NCI-H345 treated with DMSO at 0.1 percent for 48 hours (cell line): ENCODE data around the gene UAP1L1.
"Not testable (repeated sequence)": the region's sequence is repeated elsewhere in the genome, so short reads cannot be mapped to it uniquely, and the experiment has no call there.

Experiments
- DNase-seq: peaks from one replicate; lab custom pipeline; 2025; ENCODE audit not compliant: unreplicated experiment; lab: John Stamatoyannopoulos, UW

UAP1L1 gene

DNA sequence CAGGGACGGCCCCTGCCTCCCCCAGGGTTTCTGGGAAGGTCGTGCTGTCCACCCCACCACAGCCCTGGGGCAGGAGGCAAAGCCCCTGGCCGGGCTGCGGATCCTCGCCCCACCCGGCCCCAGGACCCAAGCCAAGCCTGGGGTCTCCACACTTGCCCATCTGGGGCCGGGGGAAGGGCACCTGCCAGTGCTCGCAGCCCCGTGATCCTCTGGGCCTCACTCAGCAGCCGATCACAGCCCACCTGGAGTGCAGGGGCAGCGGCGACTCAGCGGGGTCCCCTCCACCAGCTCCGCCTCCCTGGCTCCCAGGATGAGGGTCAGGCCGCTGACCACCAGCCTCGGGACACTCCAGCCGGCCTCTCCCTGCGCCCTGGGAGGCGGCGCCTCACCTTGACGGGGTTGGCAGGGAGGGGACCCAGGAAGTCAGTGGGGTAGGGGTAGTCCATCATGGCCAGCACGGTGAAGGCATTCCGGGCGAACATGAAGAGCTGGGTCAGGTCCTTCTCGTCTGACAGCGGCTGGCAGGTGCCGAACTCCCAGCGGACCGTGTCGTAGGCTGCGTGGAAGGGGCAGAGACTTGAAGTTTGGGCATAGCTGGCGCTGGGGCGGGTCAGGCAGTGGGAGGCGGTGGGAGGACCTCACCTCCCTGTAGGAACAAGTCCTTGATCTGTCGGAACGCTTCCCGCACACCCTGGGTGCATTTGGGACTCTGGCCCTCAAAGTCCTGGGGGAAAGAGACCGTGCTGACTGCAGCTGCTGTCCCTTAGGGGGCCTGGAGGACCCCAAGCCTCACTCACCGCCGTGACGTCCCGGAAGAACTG is 35.5 kb downstream of the UAP1L1 start:
- DNase-seq: no peak

DNA sequence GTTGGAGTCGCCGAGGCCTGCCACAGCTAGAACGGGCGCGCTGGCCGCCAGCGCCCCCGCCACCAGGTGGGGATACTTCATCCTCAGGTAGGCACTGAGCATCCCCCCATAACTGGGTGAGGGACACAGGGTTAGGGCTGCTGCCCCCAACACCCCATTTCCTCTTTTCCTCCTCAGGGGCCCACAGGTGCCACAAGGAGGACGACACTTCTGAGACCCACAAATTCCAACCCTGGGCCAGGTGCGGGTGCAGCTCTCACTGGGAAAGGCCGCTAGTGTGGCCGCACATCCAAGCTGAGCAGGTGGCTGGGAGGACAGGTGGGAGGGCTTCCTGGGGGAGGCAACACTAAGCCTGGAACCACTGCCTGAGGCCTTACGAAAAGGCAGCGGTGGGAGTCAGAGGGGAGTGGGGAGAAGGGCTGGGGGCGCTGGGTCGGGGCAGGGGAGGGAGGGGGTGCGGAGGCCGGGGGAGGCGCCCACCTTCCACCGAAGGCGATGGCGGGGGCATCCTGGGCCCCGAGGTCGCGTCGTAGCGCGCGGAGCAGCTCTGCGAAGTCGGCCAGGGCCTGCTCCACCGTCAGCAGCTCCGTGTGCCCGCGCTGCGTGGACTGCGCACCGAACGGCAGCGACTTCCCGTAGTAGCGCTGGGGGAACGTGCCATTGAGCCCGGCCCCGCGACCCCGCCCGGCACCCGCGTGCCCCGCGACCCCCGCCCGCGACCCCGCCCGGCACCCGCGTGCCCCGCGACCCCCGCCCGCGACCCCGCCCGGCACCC is 36.3 kb downstream of the UAP1L1 start:
- no peak for DNase-seq

GRCh38 chr9:137114220-137114612 is 36.9 kb downstream of the UAP1L1 start:
- DNase-seq: no peak

DNA sequence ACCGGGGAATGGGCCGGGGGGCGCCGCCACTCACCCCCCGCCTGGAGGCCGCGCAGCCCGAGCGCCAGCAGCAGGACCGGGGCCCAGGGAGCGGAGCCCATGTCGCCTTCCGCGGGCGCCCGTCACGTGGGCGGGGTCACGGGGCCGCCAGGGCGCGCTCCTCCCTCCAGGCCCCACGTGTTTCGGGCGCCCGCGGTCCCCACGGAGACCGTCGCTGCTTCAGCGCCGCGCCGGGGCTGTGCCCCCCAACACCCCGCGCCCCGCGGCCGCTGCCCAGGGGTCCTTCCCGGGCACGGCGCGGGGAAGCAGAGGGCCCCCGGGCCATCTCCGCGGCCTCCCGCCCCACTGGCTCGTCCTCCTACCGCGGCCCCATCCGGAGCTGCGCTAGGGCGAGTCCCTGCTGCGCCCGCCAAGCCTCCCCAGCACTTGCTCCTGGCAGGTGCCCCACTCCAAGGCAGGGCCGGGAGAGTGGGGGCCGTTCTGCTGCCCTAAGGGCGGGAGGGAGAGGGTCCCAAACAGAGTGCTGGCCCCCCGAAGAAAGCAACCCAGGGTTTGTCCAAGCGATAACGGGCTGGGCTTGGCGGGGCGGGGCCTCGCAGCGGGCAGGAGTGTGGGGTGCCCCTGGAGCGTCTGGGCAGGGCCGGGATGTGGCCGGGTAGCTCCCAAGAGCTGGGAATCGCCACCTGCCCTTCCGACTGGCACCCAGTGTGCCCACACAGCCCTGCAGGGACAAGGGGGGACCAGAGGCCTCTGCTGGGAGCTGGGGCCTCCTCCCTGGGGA is 37.5 kb downstream of the UAP1L1 start, which contains the start of gene DPP7:
Gene DPP7 (minus strand): TSS at position 121 of the 781 bp plus-strand sequence. CDS start 20 bp downstream, at position 101.
- DNase-seq: peak; percentile 20

DNA sequence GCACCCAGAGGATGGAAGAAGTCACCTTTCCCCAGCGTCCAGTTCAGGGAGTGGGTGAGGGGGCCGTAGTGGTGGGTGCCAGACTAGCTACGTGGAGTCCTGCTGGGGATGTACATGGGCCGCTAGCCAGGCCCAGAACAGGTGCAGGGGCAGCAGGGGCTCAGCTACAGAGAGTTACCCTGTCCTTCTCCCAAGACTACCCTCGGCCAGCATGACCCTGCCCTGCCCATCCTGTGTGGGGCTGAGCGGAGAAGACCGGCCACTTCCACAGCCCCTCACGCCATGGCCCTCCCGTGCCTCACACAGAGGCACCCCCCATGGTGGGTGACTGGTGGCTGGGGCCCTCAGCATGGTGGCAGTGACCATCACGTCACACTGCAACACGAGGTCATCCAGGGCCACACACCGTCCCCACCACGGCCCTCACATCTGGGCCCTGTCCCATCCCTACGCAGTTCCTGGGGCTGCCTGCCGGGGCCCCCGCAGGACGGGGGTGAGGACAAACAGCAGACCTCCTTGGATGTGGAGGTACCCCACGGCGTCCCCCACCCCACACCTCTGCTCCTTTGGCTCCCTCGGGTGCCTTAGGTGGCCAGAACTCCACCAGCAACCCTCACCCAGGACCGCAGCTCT is 38.2 kb downstream of the UAP1L1 start:
- no peak for DNase-seq

DNA sequence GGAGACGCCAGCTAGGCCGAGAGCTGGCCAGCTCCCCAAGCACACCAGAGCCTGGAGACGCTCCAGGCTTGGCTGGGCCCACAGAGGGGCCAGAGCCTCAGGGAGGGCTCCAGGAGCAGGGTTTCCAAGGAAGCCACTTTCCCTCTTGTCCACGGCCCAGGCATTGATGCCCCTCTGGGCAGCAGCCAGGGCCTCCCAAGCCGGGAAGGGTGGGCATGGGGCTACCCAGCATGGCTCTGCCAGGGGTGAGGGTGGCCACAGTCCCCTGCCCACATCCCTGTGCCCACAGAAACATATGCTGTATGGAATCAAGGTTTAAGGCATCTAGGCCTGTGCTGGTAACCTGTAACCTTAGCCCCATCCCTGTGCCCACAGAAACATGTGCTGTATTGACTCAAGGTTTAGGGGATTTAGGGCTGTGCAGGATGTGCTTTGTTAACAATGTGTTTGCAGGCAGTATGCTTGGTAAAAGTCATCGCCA is 38.8 kb downstream of the UAP1L1 start:
- DNase-seq: no peak

DNA sequence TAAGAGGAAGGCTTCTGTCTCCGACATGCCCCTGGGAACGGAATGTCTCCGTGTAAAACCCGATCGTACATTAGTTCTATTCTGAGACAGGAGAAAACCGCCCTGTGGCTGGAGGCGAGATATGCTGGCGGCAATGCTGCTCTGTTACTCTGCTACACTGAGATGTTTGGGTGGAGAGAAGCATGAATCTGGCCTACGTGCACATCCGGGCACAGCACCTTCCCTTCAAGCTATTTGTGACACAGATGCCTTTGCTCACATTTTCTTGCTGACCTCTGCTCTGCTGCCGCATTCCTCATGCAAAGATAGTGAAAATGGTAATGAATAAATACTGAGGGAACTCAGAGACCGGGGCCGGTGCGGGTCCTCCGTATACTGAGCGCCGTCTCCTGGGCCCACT is 39.4 kb downstream of the UAP1L1 start:
- no peak for DNase-seq

GRCh38 chr9:137117269-137117731 is 40.0 kb downstream of the UAP1L1 start:
- DNase-seq: no peak

GRCh38 chr9:137118092-137118603 is 40.8 kb downstream of the UAP1L1 start:
- DNase-seq: not testable (repeated sequence)

DNA sequence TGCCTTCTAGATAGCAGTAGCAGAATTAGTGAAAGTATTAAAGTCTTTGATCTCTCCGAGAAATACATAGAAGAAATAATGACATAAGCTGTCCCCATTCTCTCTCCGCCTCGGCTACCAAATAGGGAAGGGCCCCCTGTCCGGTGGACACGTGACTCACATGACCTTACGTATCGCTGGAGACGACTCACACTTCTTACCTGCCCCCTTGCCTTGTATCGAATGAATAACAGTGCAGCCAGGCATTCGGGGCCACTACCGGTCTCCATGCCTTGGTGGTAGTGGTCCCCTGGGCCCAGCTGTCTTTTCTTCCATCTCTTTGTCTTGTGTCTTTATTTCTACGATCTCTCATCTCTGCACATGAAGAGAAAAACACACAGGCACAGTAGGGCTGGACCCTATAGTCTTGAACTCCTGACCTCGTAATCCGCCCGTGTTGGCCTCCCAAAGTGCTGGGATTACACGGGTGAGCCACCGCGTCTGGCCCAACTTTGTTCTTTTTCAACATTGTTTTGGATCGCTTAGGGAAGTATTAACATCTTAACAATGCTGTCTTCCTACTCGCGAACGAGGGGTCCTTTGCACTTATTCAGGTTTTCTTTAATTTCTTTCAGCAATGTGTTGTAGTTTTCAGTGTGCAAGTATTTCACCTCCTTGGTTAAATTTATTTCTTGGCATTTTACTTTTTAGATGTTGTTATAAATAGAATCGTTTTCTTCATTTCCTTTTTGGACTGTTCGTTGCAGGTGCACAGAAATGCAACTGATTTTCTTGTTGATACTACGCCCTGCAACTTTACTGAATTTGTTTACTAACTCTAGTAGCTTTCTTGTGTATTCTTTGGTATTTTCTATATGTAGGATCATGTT is 44.8 kb downstream of the UAP1L1 start:
- not testable (repeated sequence) for DNase-seq

DNA sequence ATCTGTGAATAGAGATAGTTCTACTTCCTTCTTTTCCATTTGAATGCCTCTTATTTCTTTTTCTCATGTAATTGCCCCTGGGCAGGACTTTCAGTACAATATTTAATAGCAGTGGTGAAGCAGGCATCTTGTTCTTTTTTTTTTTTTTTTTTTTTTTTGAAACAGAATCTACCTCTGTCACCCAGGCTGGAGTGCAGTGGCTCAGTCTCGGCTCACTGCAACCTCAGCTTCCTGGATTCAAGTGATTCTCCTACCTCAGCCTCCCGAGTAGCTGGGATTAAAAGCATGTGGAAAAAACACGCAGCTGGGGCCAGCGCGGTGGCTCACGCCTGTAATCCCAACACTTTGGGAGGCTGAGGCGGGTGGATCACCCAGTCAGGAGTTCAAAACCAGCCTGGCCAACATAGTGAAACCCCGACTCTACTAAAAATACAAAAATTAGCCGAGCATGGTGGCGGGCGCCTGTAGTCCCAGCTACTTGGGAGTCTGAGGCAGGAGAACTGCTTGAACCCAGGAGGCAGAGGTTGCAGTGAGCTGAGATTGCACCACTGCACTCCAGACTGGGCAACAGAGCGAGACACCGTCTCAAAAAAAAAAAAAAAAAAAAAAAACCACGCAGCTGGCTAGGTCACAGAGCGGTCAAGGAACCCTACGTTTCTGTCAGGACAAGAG is 45.6 kb downstream of the UAP1L1 start:
- not testable (repeated sequence) for DNase-seq

DNA sequence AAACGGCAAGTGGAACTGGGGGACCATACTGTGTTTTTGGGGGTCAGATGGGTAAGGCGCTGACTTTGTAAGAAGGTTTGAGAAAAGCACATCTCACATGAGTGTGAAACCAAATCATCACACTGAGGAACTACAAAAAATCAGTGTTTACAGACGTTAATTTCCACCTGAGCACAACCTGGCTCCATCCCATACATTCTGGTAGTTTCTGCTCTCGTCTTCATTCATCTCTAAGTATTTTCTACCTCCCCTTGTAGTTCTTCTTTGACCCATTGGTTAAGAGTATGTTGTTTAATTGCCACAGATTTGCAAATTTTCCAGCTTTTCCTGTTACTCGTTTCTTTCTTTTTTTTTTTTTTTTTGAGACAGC is 46.1 kb downstream of the UAP1L1 start:
- no peak for DNase-seq

- DNase-seq: not testable (repeated sequence)
Measured at GRCh38 chr9:137123952-137124462, 46.7 kb downstream of the UAP1L1 start.

- DNase-seq: no peak
Measured at GRCh38 chr9:137126786-137127185, 49.5 kb downstream of the UAP1L1 start.

DNA sequence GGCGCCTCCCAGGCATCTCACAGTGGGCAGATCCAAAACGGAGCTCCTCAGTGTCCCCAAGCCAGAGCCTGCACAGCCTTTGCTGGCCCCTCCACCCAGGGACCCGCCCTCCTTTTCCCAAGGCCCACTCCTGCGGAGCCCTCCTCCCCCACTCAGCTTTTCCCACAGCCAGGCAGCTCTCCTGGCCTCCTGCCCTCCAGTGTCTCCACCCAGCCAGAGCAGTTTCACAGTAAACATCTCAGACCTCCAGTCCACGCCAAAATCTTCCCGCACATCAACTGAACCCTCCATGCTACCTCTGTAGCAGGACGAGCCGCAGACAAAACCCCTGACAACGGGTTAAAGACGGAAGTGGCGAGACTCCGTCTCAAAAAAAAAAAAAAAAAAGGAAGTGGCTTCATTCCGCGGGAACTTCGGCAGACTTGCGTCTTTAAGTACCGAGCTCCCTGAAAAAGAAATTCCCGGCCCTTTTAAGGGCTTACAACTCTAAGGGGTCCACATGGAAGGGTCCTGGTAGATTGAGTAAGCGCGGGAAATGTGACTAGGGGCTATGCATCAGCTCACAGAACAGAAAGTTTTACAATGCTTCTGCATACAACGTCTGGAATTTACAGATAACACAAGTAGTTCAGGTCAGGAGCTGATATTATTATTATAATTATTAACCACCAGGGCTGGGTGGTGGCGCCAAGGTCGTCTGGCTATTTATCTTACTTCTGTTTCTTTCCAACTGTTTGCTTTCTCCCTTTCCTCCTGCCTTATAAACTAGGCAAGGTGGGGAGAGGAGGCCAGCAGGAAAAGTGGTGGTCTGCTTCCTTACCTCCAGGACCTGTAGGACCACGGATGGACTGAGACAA is 50.2 kb downstream of the UAP1L1 start:
- no peak for DNase-seq

DNA sequence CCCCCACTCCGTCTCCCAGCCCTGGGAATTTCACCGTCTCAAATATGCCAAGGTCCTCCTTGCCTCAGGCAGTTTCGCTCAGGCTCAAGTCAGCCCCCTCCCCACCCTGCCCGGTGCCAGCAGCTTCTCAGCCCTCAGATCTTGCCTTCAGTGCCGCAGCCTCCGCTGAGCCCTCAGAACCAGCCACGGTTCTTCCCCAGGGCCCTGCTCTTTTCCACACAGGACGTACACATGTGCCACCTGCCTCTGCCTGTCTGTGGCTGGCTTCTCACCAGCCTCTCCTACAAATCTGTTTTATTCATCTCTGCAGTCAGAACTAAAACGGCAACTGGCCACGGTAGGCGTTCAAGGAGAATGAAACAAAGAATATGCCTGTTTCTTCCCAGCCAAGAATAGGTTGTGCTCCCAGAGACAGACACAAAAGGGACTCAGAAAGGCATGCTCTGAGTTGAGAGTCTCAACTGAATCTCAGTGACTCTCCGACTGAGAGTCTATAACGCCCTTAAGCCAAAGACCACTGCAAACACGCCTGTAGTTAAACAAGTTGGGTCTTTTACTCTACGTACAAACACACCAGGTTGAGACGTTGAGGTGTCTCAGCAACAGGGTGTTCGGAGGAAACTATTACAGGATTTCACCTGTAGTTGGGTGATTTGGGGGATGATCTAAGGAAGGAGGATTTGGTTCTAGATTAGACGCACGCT is 51.0 kb downstream of the UAP1L1 start:
- DNase-seq: no peak

DNA sequence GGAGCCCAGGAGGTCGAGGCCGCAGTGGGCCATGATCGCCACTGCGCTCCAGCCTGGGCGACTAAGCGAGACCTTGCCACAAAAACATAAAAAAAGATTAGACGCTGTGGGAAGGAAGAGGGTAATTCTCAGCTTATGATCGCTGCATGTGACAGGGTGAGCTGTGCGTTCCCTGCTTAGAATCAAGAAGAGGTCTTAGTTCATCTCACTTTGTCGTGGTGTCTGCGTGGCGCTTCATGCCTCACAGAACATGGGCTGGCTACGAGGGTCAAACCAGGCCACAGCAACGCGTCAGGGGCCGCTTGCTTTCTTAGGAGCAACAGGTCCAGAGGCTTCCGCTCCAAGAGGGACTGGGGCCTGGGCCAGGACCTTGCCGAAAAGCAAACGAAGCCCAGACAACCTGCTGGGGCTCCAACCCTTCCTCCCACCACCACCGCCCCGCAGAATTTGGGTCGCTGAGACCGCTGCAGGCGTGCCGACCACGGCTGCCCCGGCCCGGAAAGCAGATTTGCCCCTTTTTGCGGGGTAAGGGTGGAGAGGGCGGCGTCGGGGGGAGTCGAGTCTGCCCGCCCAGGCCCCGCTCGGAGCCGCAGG is 51.6 kb downstream of the UAP1L1 start:
- no peak for DNase-seq
